GM23338 (cell line): Measurements from ENCODE around the gene SYP. TPM values are rescaled to one million over a fixed set of nuclear protein-coding genes. Genes with fewer than 3 reads are reported as not detected.
"Not testable (repeated sequence)": the region's sequence is repeated elsewhere in the genome, so short reads cannot be mapped to it uniquely, and the experiment has no call there.

Source experiments
- ATAC-seq: fragments of 200-7000 bp; cut with Tn5 transposase; 3 replicates; pipeline ENCODE4 v1.9.1; 2020
- DNase-seq: peaks from one replicate; pipeline ENCODE4 v3.0.0-alpha.2; 2015; ENCODE audit warnings: low spot score
- H2AFZ ChIP-seq: fragments of 200-600 bp; sonication (generic); 2 replicates; pipeline ENCODE4 v1.8.0; 2016; ENCODE audit warnings: antibody characterized with exemption, mild to moderate bottlenecking, moderate library complexity
- H3F3A ChIP-seq: fragments of 200-600 bp; sonication (generic); replicated peaks from 2 replicates; pipeline ENCODE4 v1.8.0; 2017; ENCODE audit warnings: antibody characterized with exemption, mixed run types, low read depth
- H3K27ac ChIP-seq: fragments of 200-600 bp; sonication (generic); 2 replicates; pipeline ENCODE4 v1.6.1; 2016; ENCODE audit warnings: low read depth
- H3K27me3 ChIP-seq: fragments of 200-600 bp; sonication (generic); 2 replicates; pipeline ENCODE4 v1.8.0; 2016; ENCODE audit warnings: mild to moderate bottlenecking, mixed run types, moderate library complexity; ENCODE audit not compliant: insufficient read depth
- H3K36me3 ChIP-seq: fragments of 200-600 bp; sonication (generic); 2 replicates; pipeline ENCODE4 v1.8.0; 2016; ENCODE audit warnings: mild to moderate bottlenecking; ENCODE audit not compliant: insufficient read depth
- H3K4me1 ChIP-seq: fragments of 200-600 bp; sonication (generic); 2 replicates; pipeline ENCODE4 v1.8.0; 2016; ENCODE audit warnings: mild to moderate bottlenecking, moderate library complexity; ENCODE audit not compliant: insufficient read depth
- H3K4me2 ChIP-seq: fragments of 200-600 bp; sonication (generic); 2 replicates; pipeline ENCODE4 v1.7.1; 2017; ENCODE audit warnings: mixed run types
- H3K4me3 ChIP-seq: fragments of 200-600 bp; sonication (generic); 2 replicates; pipeline ENCODE4 v1.6.1; 2016; ENCODE audit warnings: mixed run types
- H3K79me2 ChIP-seq: fragments of 200-600 bp; sonication (generic); replicated peaks from 2 replicates; pipeline ENCODE4 v1.8.0; 2017; ENCODE audit warnings: mild to moderate bottlenecking; ENCODE audit not compliant: insufficient read depth
- H3K9me2 ChIP-seq: fragments of 200-600 bp; sonication (generic); 2 replicates; pipeline ENCODE4 v1.8.0; 2017; ENCODE audit not compliant: insufficient read depth
- H4K20me1 ChIP-seq: fragments of 200-600 bp; sonication (generic); replicated peaks from 2 replicates; pipeline ENCODE4 v1.8.0; 2017; ENCODE audit warnings: mild to moderate bottlenecking; ENCODE audit not compliant: insufficient read depth
- H3K27ac Mint-ChIP-seq: 2 replicates; pipeline ENCODE4 v1.8.0; 2020; ENCODE audit warnings: inconsistent platforms, mild to moderate bottlenecking, moderate library complexity, mixed read lengths
- H3K27me3 Mint-ChIP-seq: 3 replicates; pipeline ENCODE4 v1.8.0; 2022; ENCODE audit warnings: low read depth, mild to moderate bottlenecking, moderate library complexity, mixed read lengths, inconsistent platforms; ENCODE audit not compliant: insufficient read depth, poor library complexity
- H3K36me3 Mint-ChIP-seq: 3 replicates; pipeline ENCODE4 v1.8.0; 2021; ENCODE audit warnings: low read depth, mild to moderate bottlenecking, inconsistent platforms, moderate library complexity, mixed read lengths
- H3K4me1 Mint-ChIP-seq: 3 replicates; pipeline ENCODE4 v1.8.0; 2020; ENCODE audit warnings: mild to moderate bottlenecking, inconsistent platforms, mixed read lengths
- H3K4me3 Mint-ChIP-seq: 3 replicates; pipeline ENCODE4 v1.8.0; 2021; ENCODE audit warnings: moderate library complexity, mild to moderate bottlenecking, inconsistent platforms, mixed read lengths
- H3K9me3 Mint-ChIP-seq: 3 replicates; pipeline ENCODE4 v1.8.0; 2020; ENCODE audit warnings: moderate library complexity, mild to moderate bottlenecking, inconsistent platforms, mixed read lengths
- ETS1 ChIP-seq: IDR thresholded peaks from 2 replicates; pipeline ENCODE4 v1.6.1; 2016; ENCODE audit warnings: antibody characterized with exemption
- POLR2AphosphoS5 ChIP-seq: IDR thresholded peaks from 2 replicates; pipeline ENCODE4 v1.6.1; 2016; ENCODE audit warnings: antibody characterized with exemption, low read depth
- REST ChIP-seq: IDR thresholded peaks from one replicate; pipeline ENCODE4 v1.6.1; 2018; ENCODE audit warnings: antibody characterized with exemption; ENCODE audit not compliant: unreplicated experiment
- polyA plus RNA-seq: library from polyadenylated mRNA; unstranded; fragments of >200 nt; fragmentation: Nextera tagmentation; extraction: Ambion mirVana; gene quantifications from 2 replicates; pipeline ENCODE4 v1.2.1, GENCODE V29; 2016
- total RNA-seq: library from RNA; depleted of rRNA; stranded (reverse); fragments of >200 nt; shearing (Covaris generic); gene quantifications from 2 replicates; pipeline ENCODE4 v1.2.3, GENCODE V29; 2014

SYP gene
- total and polyA plus RNA-seq, 2 experiments from 2014 or later = 3.7 to 9.1 TPM

GRCh38 chrX:49155243-49155899 is 44.6 kb downstream of the SYP start:
- Histone ChIP-seq H3K4me1 (no peaks in the 10 kb centered on the region; the same call in 1 of the 2 replicates), H3K27me3 (peaks cover 28% of the 10 kb centered on the region), H3K4me2 (peak overlapping the region; percentile 79), H3F3A (no peaks in the 10 kb centered on the region), H3K27ac (0 out of 2 replicates have a peak overlapping the region, but pooled peaks have one; percentile 70), H3K9me2 (no peaks in the 10 kb centered on the region), H4K20me1 (no peaks in the 10 kb centered on the region), H2AFZ (peak overlapping the region; percentile 63; the same call in 1 of the 2 replicates), H3K36me3 (no peaks in the 10 kb centered on the region), H3K4me3 (peak overlapping the region; percentile 53), H3K79me2 (no peaks in the 10 kb centered on the region)
- H3K4me3 Mint-ChIP-seq = peak overlapping the region; percentile 87
- peaks cover 10% of the 10 kb centered on the region; the same call in 2 of the 3 replicates for H3K4me1 Mint-ChIP-seq
- H3K27ac Mint-ChIP-seq = peak overlapping the region; percentile 98
- TF ChIP-seq ETS1 (no peak), POLR2AphosphoS5 (peak; percentile 2; the same call in 1 of the 2 replicates)
- ATAC-seq (peak; percentile 60), DNase-seq (peak; percentile 92)
- peaks cover 6% of the 10 kb centered on the region for H3K27me3 Mint-ChIP-seq
- no peaks in the 10 kb centered on the region; the same call in 2 of the 3 replicates for H3K9me3 Mint-ChIP-seq
- H3K36me3 Mint-ChIP-seq = no peaks in the 10 kb centered on the region

GRCh38 chrX:49153467-49153866 is 46.5 kb downstream of the SYP start:
- Histone ChIP-seq H3K27ac (no peak overlapping the region), H3K27me3 (peaks cover 14% of the 10 kb centered on the region), H3K4me1 (no peaks in the 10 kb centered on the region; the same call in 1 of the 2 replicates), H2AFZ (no peak overlapping the region), H3K36me3 (no peaks in the 10 kb centered on the region), H3K79me2 (no peaks in the 10 kb centered on the region), H3K9me2 (no peaks in the 10 kb centered on the region), H3K4me2 (no peak overlapping the region), H3K4me3 (no peak overlapping the region), H4K20me1 (no peaks in the 10 kb centered on the region), H3F3A (no peaks in the 10 kb centered on the region)
- no peak overlapping the region for H3K4me3 Mint-ChIP-seq
- H3K4me1 Mint-ChIP-seq = peaks cover 10% of the 10 kb centered on the region; the same call in 2 of the 3 replicates
- no peak for TF ChIP-seq REST
- no peak for DNase-seq
- H3K36me3 Mint-ChIP-seq = no peaks in the 10 kb centered on the region
- H3K27ac Mint-ChIP-seq = no peak overlapping the region
- ATAC-seq = no peak
- H3K9me3 Mint-ChIP-seq = no peaks in the 10 kb centered on the region; the same call in 2 of the 3 replicates
- H3K27me3 Mint-ChIP-seq = peaks cover 7% of the 10 kb centered on the region

GRCh38 chrX:49149291-49149690 is 50.7 kb downstream of the SYP start:
- H3K27ac ChIP-seq, H3K9me3 Mint-ChIP-seq, H3K4me1 ChIP-seq, H4K20me1 ChIP-seq, H3K9me2 ChIP-seq, H3K27ac Mint-ChIP-seq, H3K27me3 Mint-ChIP-seq, H3K36me3 ChIP-seq, H3K79me2 ChIP-seq, H3K4me2 ChIP-seq, H2AFZ ChIP-seq, H3K36me3 Mint-ChIP-seq, H3K4me3 Mint-ChIP-seq, H3K4me3 ChIP-seq, DNase-seq, ATAC-seq, H3K27me3 ChIP-seq, H3F3A ChIP-seq, H3K4me1 Mint-ChIP-seq: not testable (repeated sequence)

GRCh38 chrX:49148390-49149100 is 51.4 kb downstream of the SYP start:
- not testable (repeated sequence) for H3K27ac ChIP-seq, H3K27me3 ChIP-seq, H3K4me2 ChIP-seq, H3K9me2 ChIP-seq, H3K4me1 Mint-ChIP-seq, DNase-seq, H3K36me3 ChIP-seq, H3K27me3 Mint-ChIP-seq, H4K20me1 ChIP-seq, H3K36me3 Mint-ChIP-seq, H3K9me3 Mint-ChIP-seq, H3K4me3 ChIP-seq, ATAC-seq, H3K79me2 ChIP-seq, H3K27ac Mint-ChIP-seq, H3F3A ChIP-seq, H3K4me3 Mint-ChIP-seq, H2AFZ ChIP-seq, H3K4me1 ChIP-seq
